GOT3 (cell line): ENCODE results near the gene ZNRF1.

Source experiments
- DNase-seq: peaks from one replicate; lab custom pipeline; 2025; ENCODE audit warnings: mixed read lengths; lab: John Stamatoyannopoulos, UW

Gene ZNRF1

GRCh38 chr16:75061669-75062068, 62.8 kb downstream of the ZNRF1 start:
- no peak for DNase-seq

GRCh38 chr16:75062135-75062975, 63.5 kb downstream of the ZNRF1 start:
- no peak for DNase-seq

- no peak for DNase-seq
Observed at GRCh38 chr16:75062976-75063346, 64.1 kb downstream of the ZNRF1 start.

GRCh38 chr16:75063549-75064088, 64.8 kb downstream of the ZNRF1 start:
- DNase-seq = no peak

GRCh38 chr16:75064403-75065148, 65.8 kb downstream of the ZNRF1 start:
- no peak for DNase-seq

GRCh38 chr16:75065149-75065505, 66.3 kb downstream of the ZNRF1 start:
- DNase-seq = no peak

GRCh38 chr16:75065521-75066149, 66.8 kb downstream of the ZNRF1 start:
- no peak for DNase-seq

GRCh38 chr16:75066861-75067447, 68.1 kb downstream of the ZNRF1 start:
- no peak for DNase-seq

GRCh38 chr16:75068085-75069031, 69.5 kb downstream of the ZNRF1 start:
- no peak for DNase-seq

GRCh38 chr16:75070012-75070841, 71.4 kb downstream of the ZNRF1 start:
- DNase-seq = no peak

- no peak for DNase-seq
Observed at GRCh38 chr16:75071621-75072020, 72.8 kb downstream of the ZNRF1 start.

- DNase-seq = no peak
Observed at GRCh38 chr16:75072239-75072947, 73.6 kb downstream of the ZNRF1 start.

GRCh38 chr16:75073545-75074303, 74.9 kb downstream of the ZNRF1 start:
- no peak for DNase-seq

GRCh38 chr16:75074304-75074793, 75.5 kb downstream of the ZNRF1 start:
- DNase-seq = no peak

GRCh38 chr16:75074920-75075687, 76.3 kb downstream of the ZNRF1 start:
- DNase-seq = no peak

- no peak for DNase-seq
Observed at GRCh38 chr16:75075688-75076268, 77.0 kb downstream of the ZNRF1 start.

GRCh38 chr16:75078886-75079285, 80.1 kb downstream of the ZNRF1 start:
- no peak for DNase-seq
